Smooth muscle cell (in vitro differentiated cells): Measurements from ENCODE around the gene TWF2. TPM values are rescaled to one million over a fixed set of nuclear protein-coding genes. Genes with fewer than 3 reads are reported as not detected.

Experiments
- DNase-seq: peaks from one replicate; lab custom pipeline; 2025; ENCODE audit not compliant: unreplicated experiment; lab: John Stamatoyannopoulos, UW
- H2AFZ ChIP-seq: fragments of 200-600 bp; sonication (generic); 2 replicates; pipeline ENCODE4 v1.6.0; 2016; ENCODE audit warnings: antibody characterized with exemption, low read depth, mild to moderate bottlenecking
- H3F3A ChIP-seq: fragments of 200-600 bp; sonication (generic); 2 replicates; pipeline ENCODE4 v1.6.0; 2017; ENCODE audit warnings: antibody characterized with exemption, low read depth
- H3K27ac ChIP-seq: fragments of 200-600 bp; sonication (generic); 2 replicates; pipeline ENCODE4 v1.5.1; 2016; ENCODE audit warnings: low read depth, mild to moderate bottlenecking
- H3K27me3 ChIP-seq: fragments of 200-600 bp; sonication (generic); 2 replicates; pipeline ENCODE4 v1.6.1; 2016; ENCODE audit warnings: low read depth, mild to moderate bottlenecking
- H3K36me3 ChIP-seq: fragments of 200-600 bp; sonication (generic); 2 replicates; pipeline ENCODE4 v1.5.1; 2016; ENCODE audit warnings: low read depth
- H3K4me1 ChIP-seq: fragments of 200-600 bp; sonication (generic); 2 replicates; pipeline ENCODE4 v1.5.1; 2016; ENCODE audit warnings: low read depth
- H3K4me2 ChIP-seq: fragments of 200-600 bp; sonication (generic); 2 replicates; pipeline ENCODE4 v1.6.0; 2016; ENCODE audit warnings: mild to moderate bottlenecking
- H3K4me3 ChIP-seq: fragments of 200-600 bp; sonication (generic); 2 replicates; pipeline ENCODE4 v1.5.1; 2016; ENCODE audit warnings: mild to moderate bottlenecking
- H3K79me2 ChIP-seq: fragments of 200-600 bp; sonication (generic); 2 replicates; pipeline ENCODE4 v1.6.0; 2016; ENCODE audit warnings: low read depth, mild to moderate bottlenecking
- H3K9ac ChIP-seq: fragments of 200-600 bp; sonication (generic); 2 replicates; pipeline ENCODE4 v1.6.0; 2016; ENCODE audit warnings: low read depth
- H3K9me3 ChIP-seq: fragments of 200-600 bp; sonication (generic); replicated peaks from 2 replicates; pipeline ENCODE4 v1.5.1; 2016; ENCODE audit warnings: low read depth
- H4K20me1 ChIP-seq: fragments of 200-600 bp; sonication (generic); 2 replicates; pipeline ENCODE4 v1.6.0; 2016; ENCODE audit warnings: low read depth
- CTCF ChIP-seq: fragments of 200-600 bp; sonication (generic); IDR thresholded peaks from 2 replicates; pipeline ENCODE4 v1.5.1; 2017; ENCODE audit warnings: borderline replicate concordance, mild to moderate bottlenecking, antibody characterized with exemption; ENCODE audit not compliant: insufficient read depth, poor library complexity, severe bottlenecking
- WGBS: methylation state at CpG from one replicate; pipeline ENCODE4 v1.1.7; 2016; ENCODE audit warnings: low lambda C conversion rate; 5-methylcytosine and 5-hydroxymethylcytosine counted together
- polyA plus RNA-seq: library from polyadenylated mRNA; unstranded; fragments of >200 nt; fragmentation: Nextera tagmentation; extraction: Ambion mirVana; gene quantifications from 2 replicates; pipeline ENCODE4 v1.2.1, GENCODE V29; 2016
- total RNA-seq: library from RNA; depleted of rRNA; stranded (reverse); fragments of >200 nt; gene quantifications from 2 replicates; pipeline ENCODE4 v1.2.3, GENCODE V29; 2014

TWF2 gene
- total and polyA plus RNA-seq, 2 experiments from 2014 or later: 80.9 to 96.8 TPM

GRCh38 chr3:52200981-52201679, 37.8 kb downstream of the TWF2 start:
- no peaks in the 10 kb centered on the region for H3K9me3 ChIP-seq
- H2AFZ ChIP-seq: no peak overlapping the region
- peaks cover 34% of the 10 kb centered on the region for H4K20me1 ChIP-seq
- H3K4me2 ChIP-seq: peak overlapping the region; percentile 77
- no peak overlapping the region for H3K9ac ChIP-seq
- no peaks in the 10 kb centered on the region for H3K27me3 ChIP-seq
- peaks cover 24% of the 10 kb centered on the region for H3K4me1 ChIP-seq
- 71% methylated on average over 5 of the region's 5 CpGs for WGBS
- H3K36me3 ChIP-seq: peaks cover 21% of the 10 kb centered on the region
- H3K4me3 ChIP-seq: no peak overlapping the region
- H3K79me2 ChIP-seq: peaks cover 33% of the 10 kb centered on the region
- no peak for DNase-seq
- TF ChIP-seq CTCF: no peak
- peaks cover 4% of the 10 kb centered on the region for H3F3A ChIP-seq
- H3K27ac ChIP-seq: peak overlapping the region; percentile 55

- no peak for DNase-seq
- 60% methylated on average over 14 of the region's 14 CpGs for WGBS
Measured at GRCh38 chr3:52198643-52199608, 40.0 kb downstream of the TWF2 start.

GRCh38 chr3:52197842-52198625, 40.9 kb downstream of the TWF2 start, which contains the start of gene ALAS1:
Gene ALAS1, plus strand, starts transcription at chr3:52198160. Its CDS starts 1,082 bp downstream, at chr3:52199242.
- H3K4me3 ChIP-seq: peak within 1 kb of the TSS; percentile 97
- no peak for TF ChIP-seq CTCF
- H3K9ac ChIP-seq: peak within 1 kb of the TSS; percentile 93
- peaks cover 24% of the 10 kb centered on the region for H3K4me1 ChIP-seq
- H2AFZ ChIP-seq: peak within 1 kb of the TSS; percentile 79
- H3F3A ChIP-seq: no peaks in the 10 kb centered on the region
- peak within 1 kb of the TSS; percentile 36 for H3K27ac ChIP-seq
- peaks cover 34% of the 10 kb centered on the region for H4K20me1 ChIP-seq
- DNase-seq: peak; percentile 90
- WGBS: 1% methylated on average over 67 of the region's 71 CpGs
- H3K4me2 ChIP-seq: peak within 1 kb of the TSS; percentile 99
- H3K36me3 ChIP-seq: no peaks in the 10 kb centered on the region
- H3K79me2 ChIP-seq: peaks cover 33% of the 10 kb centered on the region
- no peaks in the 10 kb centered on the region for H3K27me3 ChIP-seq
- H3K9me3 ChIP-seq: no peaks in the 10 kb centered on the region

More at GRCh38 chr3:52198643-52199608, 40.0 kb downstream of the TWF2 start:
- Histone ChIP-seq H4K20me1 (peaks cover 34% of the 10 kb centered on the region), H3K9ac (peak overlapping the region; percentile 93), H3K9me3 (no peaks in the 10 kb centered on the region), H3K4me3 (peak overlapping the region; percentile 97), H3K4me2 (peak overlapping the region; percentile 99), H3K27ac (peak overlapping the region; percentile 36), H3K4me1 (peaks cover 24% of the 10 kb centered on the region), H3F3A (no peaks in the 10 kb centered on the region), H3K27me3 (no peaks in the 10 kb centered on the region), H3K36me3 (peaks cover 7% of the 10 kb centered on the region), H2AFZ (peak overlapping the region; percentile 79), H3K79me2 (peaks cover 33% of the 10 kb centered on the region)
- TF ChIP-seq CTCF: no peak
